K562 (cell line): ENCODE results near the gene CSTB. TPM values are rescaled to one million over a fixed set of nuclear protein-coding genes. Genes with fewer than 3 reads are reported as not detected.

Experiments
- ARID1B ChIP-seq: fragments of 450-650 bp; IDR thresholded peaks from 2 replicates; pipeline ENCODE4 v1.6.1; 2016; ENCODE audit warnings: antibody characterized with exemption, mild to moderate bottlenecking, inconsistent platforms
- BRD4 ChIP-seq: fragments of 200-600 bp; sonication (generic); IDR thresholded peaks from 2 replicates; pipeline ENCODE4 v1.6.1; 2017; ENCODE audit warnings: inconsistent platforms
- CBFA2T3 ChIP-seq: fragments of 450-650 bp; IDR thresholded peaks from 2 replicates; pipeline ENCODE4 v1.6.1; 2017
- CCNT2 ChIP-seq: IDR thresholded peaks from 2 replicates; pipeline ENCODE4 v1.6.1; 2011; ENCODE audit warnings: borderline replicate concordance, low read depth, mild to moderate bottlenecking, moderate library complexity, mixed read lengths, low read length; ENCODE audit not compliant: insufficient read length; ENCODE audit errors: extremely low read depth
- DPF2 ChIP-seq: fragments of 450-650 bp; IDR thresholded peaks from 2 replicates; pipeline ENCODE4 v1.6.1; 2016
- FOXJ2 ChIP-seq: fragments of 200-800 bp; sonication (Bioruptor generic); IDR thresholded peaks from 2 replicates; pipeline ENCODE4 v1.6.1; 2016; ENCODE audit warnings: missing genetic modification characterization, missing compliant biosample characterization
- HDAC1 ChIP-seq, 2 experiments: fragments of 450-650 bp; IDR thresholded peaks; 2 replicates each; pipeline ENCODE4 v1.6.1; 2016 to 2017; ENCODE audit warnings: inconsistent platforms in 1 of 2, mild to moderate bottlenecking in 1 of 2, moderate library complexity in 1 of 2
- HDAC2 ChIP-seq: fragments of 450-650 bp; IDR thresholded peaks from 2 replicates; pipeline ENCODE4 v1.6.1; 2016; ENCODE audit warnings: mild to moderate bottlenecking
- HDAC8 ChIP-seq: fragments of 450-650 bp; IDR thresholded peaks from 2 replicates; pipeline ENCODE4 v1.6.1; 2016; ENCODE audit warnings: mild to moderate bottlenecking, missing genetic modification characterization, moderate library complexity, missing compliant biosample characterization
- HEY1 ChIP-seq: fragments of 250-450 bp; sonication (Bioruptor Pico); IDR thresholded peaks from 2 replicates; pipeline ENCODE4 v1.5.0; 2020; ENCODE audit warnings: mild to moderate bottlenecking, moderate library complexity, borderline replicate concordance
- IFI16 ChIP-seq: fragments of 250-450 bp; sonication (Bioruptor Pico); IDR thresholded peaks from 2 replicates; pipeline ENCODE4 v2.1.2; 2022; ENCODE audit warnings: mild to moderate bottlenecking, inconsistent platforms
- KAT8 ChIP-seq: fragments of 450-650 bp; IDR thresholded peaks from 2 replicates; pipeline ENCODE4 v1.6.1; 2016; ENCODE audit warnings: low read depth, mild to moderate bottlenecking
- MAFG ChIP-seq: fragments of 450-650 bp; conservative IDR thresholded peaks from 2 replicates; pipeline ENCODE4 v1.6.1; 2016; ENCODE audit warnings: missing genetic modification characterization, missing compliant biosample characterization
- MYC ChIP-seq, 2 experiments: fragments of 250-450 bp in 1 of 2; sonication (Bioruptor Pico) in 1 of 2; IDR thresholded peaks; 2 replicates each; pipeline versions ENCODE4 v1.5.1 to v1.6.1; 2012 to 2021; ENCODE audit warnings: low read depth in 2 of 2, borderline replicate concordance in 1 of 2, improper control_type of control experiment in 1 of 2, low read length in 1 of 2, mild to moderate bottlenecking in 1 of 2, moderate library complexity in 1 of 2
- NR3C1 ChIP-seq: sonication (generic); formaldehyde crosslinking; IDR thresholded peaks from 2 replicates; pipeline ENCODE4 v1.8.1; 2022; ENCODE audit warnings: missing genetic modification reagents
- POLR2B ChIP-seq: fragments of 450-650 bp; IDR thresholded peaks from 2 replicates; pipeline ENCODE4 v1.6.1; 2018; ENCODE audit warnings: low read depth; ENCODE audit not compliant: partially characterized antibody
- SMARCB1 ChIP-seq: IDR thresholded peaks from 2 replicates; pipeline ENCODE4 v1.6.1; 2011; ENCODE audit warnings: improper control_type of control experiment, low read depth; ENCODE audit not compliant: insufficient read length
- TEAD1 ChIP-seq, 2 experiments: fragments of 450-650 bp in 1 of 2; sonication (generic) in 1 of 2; formaldehyde crosslinking; IDR thresholded peaks; 2 replicates each; pipeline versions ENCODE4 v1.4.0 to v1.8.0; 2020 to 2022; ENCODE audit warnings: mild to moderate bottlenecking in 2 of 2, missing genetic modification reagents in 1 of 2
- ZNF217 ChIP-seq: sonication (generic); formaldehyde crosslinking; IDR thresholded peaks from 2 replicates; pipeline ENCODE4 v1.8.0; 2022; ENCODE audit warnings: mild to moderate bottlenecking, missing genetic modification reagents
- ZNF23 ChIP-seq: fragments of 250-450 bp; sonication (Bioruptor Pico); IDR thresholded peaks from 2 replicates; pipeline ENCODE4 v1.4.0; 2020; ENCODE audit warnings: mild to moderate bottlenecking
- ZNF589 ChIP-seq: fragments of 200-800 bp; sonication (Bioruptor generic); IDR thresholded peaks from 2 replicates; pipeline ENCODE4 v1.6.1; 2016; ENCODE audit warnings: low read depth, missing genetic modification characterization, missing compliant biosample characterization
- ZNF707 ChIP-seq: fragments of 250-450 bp; sonication (Bioruptor Pico); conservative IDR thresholded peaks from 2 replicates; pipeline ENCODE4 v1.8.0; 2022; ENCODE audit warnings: inconsistent platforms, mild to moderate bottlenecking, moderate library complexity
- polyA plus RNA-seq, 8 experiments: library from polyadenylated mRNA; depleted of rRNA in 4 of 8; stranded (reverse) in 5 of 8; unstranded in 3 of 8; fragments of >200 nt; fragmentation: Nextera tagmentation in 2 of 8; fragmentation: Illumina TruSeq in 1 of 8; extraction: Ambion mirVana in 2 of 8; extraction: Trizol in 1 of 8; gene quantifications; 2 replicates each; pipeline versions ENCODE4 v1.2.1 to v1.2.3, GENCODE V29; 2011 to 2014; ENCODE audit warnings: inconsistent platforms in 1 of 8, missing spikeins in 1 of 8
- total RNA-seq, 7 experiments: library from RNA; depleted of rRNA in 6 of 7; stranded (reverse); fragments of >200 nt in 6 of 7; fragmentation: Illumina TruSeq in 2 of 7; extraction: Trizol in 2 of 7; gene quantifications; 2 replicates each; pipeline versions ENCODE4 v1.2.1 to v1.2.3, GENCODE V29; 2011 to 2021; ENCODE audit warnings: low replicate concordance in 1 of 7
- TF ChIP-seq, protein P1 (sequence below): fragments of 250-450 bp; sonication (Bioruptor Pico); IDR thresholded peaks from 2 replicates; pipeline ENCODE4 v1.9.0; 2021; ENCODE audit warnings: mild to moderate bottlenecking, inconsistent platforms
- TF ChIP-seq, protein P2 (sequence below): fragments of 250-450 bp; sonication (Bioruptor Pico); IDR thresholded peaks from 2 replicates; pipeline ENCODE4 v1.8.0; 2021; ENCODE audit warnings: moderate library complexity, mild to moderate bottlenecking, inconsistent platforms

Gene CSTB
- total and polyA plus RNA-seq, 9 of the 15 experiments (the other 6 are each of a cell fraction or from before 2014, with no cell fraction given): 12.4 to 65.0 (median 31.7) TPM

DNA sequence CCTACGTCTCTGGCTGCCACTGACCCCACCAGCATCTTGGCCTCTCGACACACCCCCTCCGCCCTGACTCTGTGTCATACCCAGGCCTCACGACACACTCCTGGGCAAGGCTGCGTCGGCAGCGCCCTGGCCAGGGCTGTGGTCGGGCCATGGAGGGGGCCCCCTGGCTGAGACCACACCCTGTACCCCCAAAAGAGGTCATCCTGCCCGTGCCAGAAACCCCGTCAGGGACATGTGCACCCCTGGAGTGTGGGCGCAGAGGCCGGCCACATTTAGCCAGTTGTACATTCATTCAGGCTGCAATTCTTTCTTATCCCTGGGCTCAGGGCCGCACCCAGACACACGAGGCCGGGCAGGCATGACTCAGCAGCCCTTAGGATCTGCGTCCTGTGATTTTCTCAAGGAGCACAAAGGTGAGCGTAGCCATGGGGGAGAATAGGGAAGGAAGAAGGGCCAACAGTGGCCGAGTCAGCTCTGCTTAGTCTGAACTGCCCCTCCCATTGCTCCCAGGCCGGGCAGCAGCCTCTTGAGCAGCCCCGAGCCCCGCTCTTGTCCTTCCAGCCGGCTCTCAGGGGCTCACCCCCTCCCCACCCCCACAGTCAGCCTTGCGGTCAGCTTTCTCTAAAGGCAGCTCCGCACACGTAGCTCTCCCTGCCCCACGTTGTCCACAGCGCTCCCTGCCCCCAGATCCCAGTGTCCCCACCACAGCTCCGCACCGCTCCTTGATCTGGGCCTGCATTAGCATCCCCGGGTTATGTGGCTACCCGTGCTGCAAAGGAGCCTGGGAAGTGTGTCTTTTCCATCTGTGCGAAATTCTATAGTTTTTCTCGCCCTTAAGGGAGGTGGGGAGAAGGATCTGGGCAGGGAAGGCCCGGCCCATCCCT, 7.9 kb downstream of the CSTB start (continued):
- TF ChIP-seq SMARCB1 (no peak), HDAC8 (tag) (peak; percentile 61), KAT8 (no peak), CBFA2T3 (peak; percentile 70), ZNF217 (CRISPR knock-in tag) (no peak), ZNF707 (CRISPR knock-in tag) (peak; percentile 22; the same call in 1 of the 2 replicates), ARID1B (peak; percentile 84), FOXJ2 (tag) (peak; percentile 21; the same call in 1 of the 2 replicates), HEY1 (0 out of 2 replicates have a peak, but pooled peaks have one; percentile 38), DPF2 (peak; percentile 91), IFI16 (CRISPR knock-in tag) (no peak; the same call in 1 of the 2 replicates), ZNF23 (CRISPR knock-in tag) (0 out of 2 replicates have a peak, but pooled peaks have one; percentile 48), BRD4 (peak; percentile 66; the same call in 1 of the 2 replicates), MAFG (peak; percentile 98), HDAC2 (peak; percentile 79; the same call in 1 of the 2 replicates), NR3C1 (CRISPR knock-in tag) (no peak), ZNF589 (CRISPR knock-in tag) (peak; percentile 59; the same call in 1 of the 2 replicates), MYC (IDR thresholded peaks at IDR 0.05; ENCODE audit: low read depth, low read length) (peak; percentile 96), MYC (CRISPR knock-in tag; IDR thresholded peaks at IDR 0.05; ENCODE audit: borderline replicate concordance, low read depth) (peak; percentile 66), HDAC1 (IDR thresholded peaks at IDR 0.05) (peak in 1 of 2 experiments; percentile 82; a peak in 2 of 4 replicates), CCNT2 (peak; percentile 38), POLR2B (no peak), TEAD1 (CRISPR knock-in tag; IDR thresholded peaks at IDR 0.05) (peak in 1 of 2 experiments; percentile 28; a peak in 2 of 4 replicates)
- TF ChIP-seq, protein P1, sequence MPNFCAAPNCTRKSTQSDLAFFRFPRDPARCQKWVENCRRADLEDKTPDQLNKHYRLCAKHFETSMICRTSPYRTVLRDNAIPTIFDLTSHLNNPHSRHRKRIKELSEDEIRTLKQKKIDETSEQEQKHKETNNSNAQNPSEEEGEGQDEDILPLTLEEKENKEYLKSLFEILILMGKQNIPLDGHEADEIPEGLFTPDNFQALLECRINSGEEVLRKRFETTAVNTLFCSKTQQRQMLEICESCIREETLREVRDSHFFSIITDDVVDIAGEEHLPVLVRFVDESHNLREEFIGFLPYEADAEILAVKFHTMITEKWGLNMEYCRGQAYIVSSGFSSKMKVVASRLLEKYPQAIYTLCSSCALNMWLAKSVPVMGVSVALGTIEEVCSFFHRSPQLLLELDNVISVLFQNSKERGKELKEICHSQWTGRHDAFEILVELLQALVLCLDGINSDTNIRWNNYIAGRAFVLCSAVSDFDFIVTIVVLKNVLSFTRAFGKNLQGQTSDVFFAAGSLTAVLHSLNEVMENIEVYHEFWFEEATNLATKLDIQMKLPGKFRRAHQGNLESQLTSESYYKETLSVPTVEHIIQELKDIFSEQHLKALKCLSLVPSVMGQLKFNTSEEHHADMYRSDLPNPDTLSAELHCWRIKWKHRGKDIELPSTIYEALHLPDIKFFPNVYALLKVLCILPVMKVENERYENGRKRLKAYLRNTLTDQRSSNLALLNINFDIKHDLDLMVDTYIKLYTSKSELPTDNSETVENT (CRISPR knock-in tag): 0 out of 2 replicates have a peak, but pooled peaks have one; percentile 15
- TF ChIP-seq, protein P2, sequence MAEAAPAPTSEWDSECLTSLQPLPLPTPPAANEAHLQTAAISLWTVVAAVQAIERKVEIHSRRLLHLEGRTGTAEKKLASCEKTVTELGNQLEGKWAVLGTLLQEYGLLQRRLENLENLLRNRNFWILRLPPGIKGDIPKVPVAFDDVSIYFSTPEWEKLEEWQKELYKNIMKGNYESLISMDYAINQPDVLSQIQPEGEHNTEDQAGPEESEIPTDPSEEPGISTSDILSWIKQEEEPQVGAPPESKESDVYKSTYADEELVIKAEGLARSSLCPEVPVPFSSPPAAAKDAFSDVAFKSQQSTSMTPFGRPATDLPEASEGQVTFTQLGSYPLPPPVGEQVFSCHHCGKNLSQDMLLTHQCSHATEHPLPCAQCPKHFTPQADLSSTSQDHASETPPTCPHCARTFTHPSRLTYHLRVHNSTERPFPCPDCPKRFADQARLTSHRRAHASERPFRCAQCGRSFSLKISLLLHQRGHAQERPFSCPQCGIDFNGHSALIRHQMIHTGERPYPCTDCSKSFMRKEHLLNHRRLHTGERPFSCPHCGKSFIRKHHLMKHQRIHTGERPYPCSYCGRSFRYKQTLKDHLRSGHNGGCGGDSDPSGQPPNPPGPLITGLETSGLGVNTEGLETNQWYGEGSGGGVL: no peak
